Body of pancreas (tissue), 4 donors: ENCODE measurements around the gene MEIS3.

Experiments used
- CTCF ChIP-seq, 7 experiments: fragments of 450-650 bp in 4 of 7; fragments of 200-600 bp in 3 of 7; sonication (generic) in 3 of 7; IDR thresholded peaks; one replicate each; pipeline ENCODE4 v1.5.1; 2016 to 2019; ENCODE audit warnings: antibody characterized with exemption in 7 of 7
- POLR2A ChIP-seq, 3 donors: fragments of 450-650 bp; IDR thresholded peaks; one replicate each; pipeline ENCODE4 v1.6.1; 2016; ENCODE audit warnings: antibody characterized with exemption in 3 of 3, mild to moderate bottlenecking in 2 of 3

GRCh38 chr19:47427241-47428176, 8.2 kb upstream of the MEIS3 start:
- TF ChIP-seq CTCF (IDR thresholded peaks at IDR 0.05) (peak; percentile 67 to 96 (median 82)), POLR2A (IDR thresholded peaks at IDR 0.05) (no peak)
